ENCODE results near the gene LSR. TPM values are rescaled to one million over a fixed set of nuclear protein-coding genes. Genes with fewer than 3 reads are reported as not detected.
A peak's percentile ranks its signal among the peaks of the same experiment; 100 is the strongest.
"Not testable (repeated sequence)": the region's sequence is repeated elsewhere in the genome, so short reads cannot be mapped to it uniquely, and the experiment has no call there.

LSR gene
- total RNA-seq, 3 donors from 2014 or later: 123 to 302 (median 289) TPM

DNA sequence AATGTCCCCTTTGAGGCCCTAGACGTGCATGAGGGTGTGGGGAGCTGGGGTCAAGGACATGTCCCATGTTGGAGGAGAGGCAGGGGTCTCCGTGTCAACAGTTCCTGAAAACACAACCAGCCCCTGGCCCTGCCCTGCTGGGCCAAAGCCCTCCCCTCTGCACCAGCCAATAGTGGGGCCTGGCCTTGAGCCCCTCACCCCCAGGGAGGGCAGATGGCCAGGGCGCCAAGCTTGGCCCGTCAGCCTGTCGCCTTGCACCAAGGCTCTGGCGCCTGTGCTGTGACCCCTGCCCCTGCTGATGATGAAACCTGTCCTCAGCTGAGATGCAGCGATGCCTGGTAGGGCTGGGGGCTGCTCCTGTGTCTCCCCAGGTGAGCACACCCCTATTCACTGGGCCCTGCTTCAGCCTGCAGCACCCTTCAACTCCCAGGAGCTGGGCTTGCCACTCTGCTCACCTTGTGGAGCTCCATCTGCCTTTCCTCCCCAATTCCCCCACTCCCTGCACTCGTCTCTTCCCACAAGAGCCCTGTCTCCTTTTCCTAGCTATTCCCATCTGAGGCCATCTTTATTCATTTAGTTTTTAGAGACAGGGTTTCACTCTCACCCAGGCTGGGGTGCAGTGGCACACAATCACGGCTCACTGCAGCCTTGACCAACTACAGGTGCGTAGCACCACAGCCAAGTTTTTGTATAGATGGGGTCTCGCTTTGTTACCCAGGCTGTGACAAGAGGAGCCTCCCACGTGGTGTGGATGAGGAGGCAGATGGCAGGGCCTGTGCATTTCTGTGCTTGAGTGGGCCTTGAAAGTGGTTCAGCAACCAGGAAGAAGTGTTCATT lies 31.4 kb downstream of the LSR start:
- no peaks in the 10 kb centered on the region for H3K36me3 ChIP-seq (ENCODE audit: low read depth)
- no peak for TF ChIP-seq CTCF (IDR thresholded peaks at IDR 0.05)
- intact Hi-C loops (cut with DNase I, micrococcal nuclease): no loop called here

GRCh38 chr19:35281303-35281702 lies 32.5 kb downstream of the LSR start:
- no peaks in the 10 kb centered on the region for H3K36me3 ChIP-seq (ENCODE audit: low read depth)
- H3K4me3 ChIP-seq: no peak overlapping the region
- ATAC-seq (no peak), DNase-seq (no peak)
- no peaks in the 10 kb centered on the region for H3K9me3 ChIP-seq
- no peak for TF ChIP-seq CTCF (IDR thresholded peaks at IDR 0.05)
- intact Hi-C loops (cut with DNase I, micrococcal nuclease): no loop called here
- no peaks in the 10 kb centered on the region for H3K4me1 ChIP-seq (ENCODE audit: low read depth)

More for the DNA sequence above, 31.4 kb downstream of the LSR start:
- ATAC-seq: peak; percentile 8
- Histone ChIP-seq H3K4me1 (ENCODE audit: low read depth) (no peaks in the 10 kb centered on the region), H3K4me3 (no peak overlapping the region), H3K9me3 (no peaks in the 10 kb centered on the region)
- no peak for DNase-seq

GRCh38 chr19:35284153-35285094 lies 35.6 kb downstream of the LSR start:
- TF ChIP-seq CTCF (IDR thresholded peaks at IDR 0.05): no peak
- no peaks in the 10 kb centered on the region for H3K4me1 ChIP-seq (ENCODE audit: low read depth)
- DNase-seq (no peak), ATAC-seq (no peak)
- H3K4me3 ChIP-seq: no peak overlapping the region
- intact Hi-C loops (cut with DNase I, micrococcal nuclease): no loop called here
- H3K36me3 ChIP-seq (ENCODE audit: low read depth): no peaks in the 10 kb centered on the region
- H3K9me3 ChIP-seq: no peaks in the 10 kb centered on the region

DNA sequence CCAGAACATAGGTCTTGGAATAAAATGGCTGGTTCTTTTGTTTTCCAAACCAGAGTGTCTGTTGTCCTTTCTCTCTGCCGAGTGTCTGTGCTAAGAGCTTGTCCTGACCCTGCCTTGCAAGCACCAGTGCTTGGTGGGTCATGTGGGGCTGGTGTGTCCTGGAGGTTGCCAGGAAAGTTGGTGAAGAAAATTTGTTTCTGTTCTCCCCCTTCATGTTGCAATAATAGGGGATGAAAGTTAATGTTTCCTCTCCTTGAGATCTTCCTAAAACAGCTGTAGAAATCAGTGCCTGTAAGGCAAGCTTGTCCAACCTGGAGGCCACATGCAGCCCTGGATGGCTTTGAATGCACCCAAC lies 36.3 kb downstream of the LSR start:
- DNase-seq (no peak), ATAC-seq (no peak)
- H3K9me3 ChIP-seq: no peaks in the 10 kb centered on the region
- no peaks in the 10 kb centered on the region for H3K36me3 ChIP-seq (ENCODE audit: low read depth)
- no peak overlapping the region for H3K4me3 ChIP-seq
- H3K4me1 ChIP-seq (ENCODE audit: low read depth): no peaks in the 10 kb centered on the region
- intact Hi-C loops (cut with DNase I, micrococcal nuclease): no loop called here
- TF ChIP-seq CTCF (IDR thresholded peaks at IDR 0.05): no peak

- H3K36me3 ChIP-seq (ENCODE audit: low read depth); H3K4me3 ChIP-seq; H3K9me3 ChIP-seq; intact Hi-C loops (cut with DNase I, micrococcal nuclease); H3K4me1 ChIP-seq (ENCODE audit: low read depth); ATAC-seq; DNase-seq: not testable (repeated sequence)
Observed at GRCh38 chr19:35285465-35285864, 36.7 kb downstream of the LSR start.

DNA sequence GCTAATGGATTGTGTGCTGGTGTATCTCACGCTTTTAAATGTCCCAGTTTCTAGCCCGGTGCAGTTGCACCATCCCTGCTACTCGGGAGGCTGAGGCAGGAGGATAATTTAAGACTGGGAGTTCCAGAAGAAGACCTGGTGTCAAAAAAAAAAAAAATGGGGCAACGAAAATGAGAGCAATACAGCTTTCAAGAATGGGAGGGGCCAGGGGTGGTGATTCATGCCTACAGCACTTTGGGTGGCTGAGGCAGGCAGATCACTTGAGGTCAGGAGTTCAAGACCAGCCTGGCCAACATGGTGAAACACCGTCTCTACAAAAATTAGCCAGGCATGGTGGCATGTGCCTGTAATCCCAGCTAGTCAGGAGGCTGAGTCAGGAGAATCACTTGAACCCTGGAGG lies 37.3 kb downstream of the LSR start:
- DNase-seq; intact Hi-C loops (cut with DNase I, micrococcal nuclease); H3K4me1 ChIP-seq (ENCODE audit: low read depth); H3K9me3 ChIP-seq; H3K36me3 ChIP-seq (ENCODE audit: low read depth); ATAC-seq; H3K4me3 ChIP-seq: not testable (repeated sequence)
